ENCODE results near the gene KLHL35.

GRCh38 chr11:75450826-75451821 lies 18.1 kb upstream of the KLHL35 start:
- TF ChIP-seq POLR2A (IDR thresholded peaks at IDR 0.05) (no peak), CTCF (IDR thresholded peaks at IDR 0.05) (peak in 3 of 4 experiments; percentile 6 to 31 (median 30))

Data from uterus (tissue), 2 donors.